GM12878 (cell line): ENCODE measurements around the gene FAM222A. TPM values are rescaled to one million over a fixed set of nuclear protein-coding genes. Genes with fewer than 3 reads are reported as not detected.

Experiments used
- ATAC-seq: fragments of 200-7000 bp; cut with Tn5 transposase; 3 replicates; pipeline ENCODE4 v1.9.1; 2020; ENCODE audit warnings: mild to moderate bottlenecking, moderate library complexity
- BruUV-seq: library from RNA; stranded (reverse); fragments of 400-500 nt; replicated peaks from 2 replicates; lab custom pipeline; 2021; lab: Mats Ljungman, UMichigan
- CTCF ChIA-PET: fragments of 300-600 bp; sonication (Branson Sonifier 250); formaldehyde crosslinking; extraction: SDS; loops from one replicate; lab custom pipeline; 2021; ENCODE audit warnings: inconsistent platforms; lab: Yijun Ruan, JAX
- POLR2A ChIA-PET: fragments of 350-600 bp; formaldehyde crosslinking; extraction: SDS; loops from one replicate; lab custom pipeline; 2021; ENCODE audit warnings: inconsistent platforms; lab: Charles Lee
- RAD21 ChIA-PET: fragments of 300-600 bp; sonication (Branson Sonifier 250); formaldehyde crosslinking; loops from one replicate; lab custom pipeline; 2023; ENCODE audit warnings: antibody characterized with exemption; ENCODE audit not compliant: unreplicated experiment; lab: Charles Lee
- SMC1A ChIA-PET: fragments of 300-600 bp; sonication (Branson Sonifier 250); formaldehyde crosslinking; loops from one replicate; lab custom pipeline; 2023; ENCODE audit not compliant: unreplicated experiment, uncharacterized antibody; lab: Charles Lee
- DNase-seq: peaks from one replicate; pipeline ENCODE4 v3.0.0-alpha.2; 2011; ENCODE audit warnings: low read depth, low spot score
- FAIRE-seq: peaks from 3 replicates; lab custom pipeline; 2011; peaks lifted over from hg19 to GRCh38; lab: Jason Lieb, UNC
- H2AFZ ChIP-seq: 2 replicates; pipeline ENCODE4 v1.6.0; 2011; ENCODE audit warnings: low read depth, low read length, control low read depth; ENCODE audit not compliant: control insufficient read depth
- H3K27ac ChIP-seq: 2 replicates; pipeline ENCODE4 v1.5.1; 2011; ENCODE audit warnings: control low read depth; ENCODE audit not compliant: control insufficient read depth, insufficient read depth
- H3K27me3 ChIP-seq, 2 experiments: replicated peaks in 1 of 2; 2 replicates each; pipeline versions ENCODE4 v1.6.0 to v1.6.1; 2011; ENCODE audit warnings: low read length in 1 of 2; ENCODE audit not compliant: control insufficient read depth in 2 of 2, insufficient read depth in 2 of 2
- H3K36me3 ChIP-seq, 2 experiments: 2 replicates each; pipeline ENCODE4 v1.5.1; 2011; ENCODE audit warnings: low read length in 1 of 2; ENCODE audit not compliant: control insufficient read depth in 2 of 2, insufficient read depth in 2 of 2
- H3K4me1 ChIP-seq: 2 replicates; pipeline ENCODE4 v1.6.1; 2011; ENCODE audit warnings: mild to moderate bottlenecking, low read length, moderate library complexity, mixed read lengths; ENCODE audit not compliant: control insufficient read depth, insufficient read depth
- H3K4me2 ChIP-seq: 2 replicates; pipeline ENCODE4 v1.6.0; 2011; ENCODE audit warnings: control low read depth; ENCODE audit not compliant: control insufficient read depth, insufficient read depth
- H3K4me3 ChIP-seq: fragments of 200-600 bp; sonication (generic); 2 replicates; pipeline ENCODE4 v1.5.1; 2016
- H3K79me2 ChIP-seq: 2 replicates; pipeline ENCODE4 v1.6.0; 2011; ENCODE audit warnings: low read length; ENCODE audit not compliant: control insufficient read depth, insufficient read depth
- H3K9ac ChIP-seq: 2 replicates; pipeline ENCODE4 v1.8.0; 2011; ENCODE audit warnings: low read length, control low read depth, mixed read lengths; ENCODE audit not compliant: control insufficient read depth, insufficient read depth
- H3K9me3 ChIP-seq: replicated peaks from 3 replicates; pipeline ENCODE4 v1.5.1; 2011; ENCODE audit warnings: mild to moderate bottlenecking, low read length; ENCODE audit not compliant: control insufficient read depth, insufficient read depth
- H4K20me1 ChIP-seq: 2 replicates; pipeline ENCODE4 v1.6.0; 2011; ENCODE audit not compliant: control insufficient read depth, insufficient read depth
- CHD4 ChIP-seq: fragments of 200-600 bp; sonication (generic); IDR thresholded peaks from 2 replicates; pipeline ENCODE4 v1.6.1; 2016; ENCODE audit warnings: mild to moderate bottlenecking
- MEF2A ChIP-seq: IDR thresholded peaks from 2 replicates; pipeline ENCODE4 v1.6.1; 2011; ENCODE audit warnings: low read depth, mild to moderate bottlenecking, low read length, moderate library complexity; ENCODE audit not compliant: insufficient read depth
- RAD21 ChIP-seq: IDR thresholded peaks from 2 replicates; pipeline ENCODE4 v1.6.1; 2011; ENCODE audit warnings: mild to moderate bottlenecking, low read depth, low read length, moderate library complexity; ENCODE audit not compliant: insufficient read depth
- WGBS: methylation state at CpG from one replicate; pipeline ENCODE4 v1.1.6; 2016; ENCODE audit warnings: low lambda C conversion rate; ENCODE audit not compliant: insufficient replicate concordance, insufficient coverage; ENCODE audit errors: missing lambda C conversion rate; 5-methylcytosine and 5-hydroxymethylcytosine counted together
- in situ Hi-C: fragments of 300-500 bp; cut with MboI; formaldehyde crosslinking; loops from 9 replicates; pipeline ENCODE4 v1.14.3; 2018; ENCODE audit warnings: mixed read lengths
- intact Hi-C: fragments of 100-400 bp; cut with micrococcal nuclease; formaldehyde crosslinking; loops from one replicate; pipeline ENCODE4 v1.14.2; 2022; ENCODE audit not compliant: unreplicated experiment
- polyA plus RNA-seq, 11 experiments: library from polyadenylated mRNA; depleted of rRNA in 4 of 11; unstranded in 6 of 11; stranded (reverse) in 5 of 11; fragments of >200 nt; fragmentation: Nextera tagmentation in 4 of 11; fragmentation: Illumina TruSeq in 1 of 11; extraction: Ambion mirVana in 4 of 11; extraction: Trizol in 1 of 11; gene quantifications; 1 replicate in 1 of 11; 2 replicates in 10 of 11; pipeline versions ENCODE4 v1.2.1 to v1.2.3, GENCODE V29; 2011 to 2016; ENCODE audit warnings: inconsistent platforms in 2 of 11, missing spikeins in 2 of 11, low read depth in 1 of 11
- total RNA-seq, 4 experiments: library from RNA; depleted of rRNA in 3 of 4; stranded (reverse); fragments of >200 nt in 3 of 4; fragmentation: Illumina TruSeq in 1 of 4; extraction: Trizol in 1 of 4; gene quantifications; 2 replicates each; pipeline versions ENCODE4 v1.2.1 to v1.2.3, GENCODE V29; 2013 to 2021
- TF ChIP-seq, protein P1 (sequence below), 3 experiments: IDR thresholded peaks in 2 of 3; conservative IDR thresholded peaks in 1 of 3; 2 replicates each; pipeline ENCODE4 v1.5.1; 2011; ENCODE audit warnings: low read depth in 3 of 3, low read length in 3 of 3, mild to moderate bottlenecking in 3 of 3, control low read depth in 2 of 3, moderate library complexity in 2 of 3, inconsistent platforms in 1 of 3, mixed read lengths in 1 of 3; ENCODE audit not compliant: control insufficient read depth in 2 of 3, insufficient read depth in 1 of 3; ENCODE audit errors: extremely low read depth in 1 of 3

FAM222A gene
- total and polyA plus RNA-seq, 10 of the 15 experiments (the other 5 are each of a cell fraction or from before 2014, with no cell fraction given), result 0.04 to 0.49 (median 0.14) TPM; not detected in 3

DNA sequence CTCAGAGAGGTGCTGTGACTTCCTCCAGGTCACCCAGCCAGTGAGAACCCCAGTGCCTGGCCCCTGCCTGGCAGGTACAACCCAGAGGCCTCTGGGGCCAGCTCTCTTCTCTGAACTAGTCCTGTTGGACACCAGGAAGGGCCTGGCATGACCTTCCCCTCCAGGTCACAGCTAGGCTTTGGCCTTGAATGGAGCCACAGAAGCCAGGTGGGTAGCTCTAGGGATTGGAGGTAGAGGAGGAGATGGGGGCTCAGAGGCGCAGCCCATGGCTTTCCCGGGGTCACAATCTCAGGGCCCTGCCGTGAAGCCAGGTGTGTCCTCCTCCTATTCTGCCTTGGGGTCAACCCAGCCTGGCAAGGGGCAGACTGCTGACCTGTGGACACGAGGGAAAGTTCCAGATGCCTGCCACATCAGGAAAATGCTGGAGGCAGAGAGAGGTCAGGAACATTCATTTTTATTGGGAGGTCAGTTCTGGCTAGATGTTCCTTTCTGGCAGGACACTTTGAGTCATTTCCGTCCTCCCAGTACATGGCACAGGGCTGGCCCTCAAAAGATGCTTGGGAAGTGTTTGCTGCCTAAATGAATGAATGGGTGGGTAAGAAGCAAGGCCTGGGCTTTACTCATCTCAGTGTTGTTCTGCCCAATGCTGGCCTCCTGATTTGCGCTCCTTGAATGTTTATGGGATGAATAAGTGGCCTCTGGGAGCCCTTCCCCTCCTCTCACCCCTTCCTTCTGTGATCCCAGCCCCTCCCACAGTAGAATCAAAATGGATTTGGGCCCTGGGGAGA, 25.4 kb downstream of the FAM222A start:
- ChIA-PET SMC1A (no interaction called here), POLR2A (no interaction called here), RAD21 (no interaction called here), CTCF (interaction anchor here (0.7 to 2.3 kb wide), 2 partner anchors 37 to 141 kb away, joined by 4 to 11 read pairs; no protein-coding TSS in a partner anchor)
- Histone ChIP-seq H3K9me3 (no peaks in the 10 kb centered on the region), H3K27me3 (no peaks in the 10 kb centered on the region; a peak in 3 of 4 replicates), H3K4me1 (no peaks in the 10 kb centered on the region), H3K79me2 (no peaks in the 10 kb centered on the region), H4K20me1 (no peaks in the 10 kb centered on the region), H3K27ac (no peak overlapping the region), H3K4me2 (no peak overlapping the region), H3K9ac (no peak overlapping the region), H2AFZ (no peak overlapping the region), H3K4me3 (no peak overlapping the region), H3K36me3 (no peaks in the 10 kb centered on the region)
- TF ChIP-seq CHD4, result no peak
- WGBS, result 16% methylated on average over 6 of the region's 6 CpGs
- BruUV-seq, result no TSS peak
- DNase-seq (no peak), FAIRE-seq (no peak), ATAC-seq (no peak)
- intact Hi-C loops, result no loop called here
- in situ Hi-C loops, result no loop called here

DNA sequence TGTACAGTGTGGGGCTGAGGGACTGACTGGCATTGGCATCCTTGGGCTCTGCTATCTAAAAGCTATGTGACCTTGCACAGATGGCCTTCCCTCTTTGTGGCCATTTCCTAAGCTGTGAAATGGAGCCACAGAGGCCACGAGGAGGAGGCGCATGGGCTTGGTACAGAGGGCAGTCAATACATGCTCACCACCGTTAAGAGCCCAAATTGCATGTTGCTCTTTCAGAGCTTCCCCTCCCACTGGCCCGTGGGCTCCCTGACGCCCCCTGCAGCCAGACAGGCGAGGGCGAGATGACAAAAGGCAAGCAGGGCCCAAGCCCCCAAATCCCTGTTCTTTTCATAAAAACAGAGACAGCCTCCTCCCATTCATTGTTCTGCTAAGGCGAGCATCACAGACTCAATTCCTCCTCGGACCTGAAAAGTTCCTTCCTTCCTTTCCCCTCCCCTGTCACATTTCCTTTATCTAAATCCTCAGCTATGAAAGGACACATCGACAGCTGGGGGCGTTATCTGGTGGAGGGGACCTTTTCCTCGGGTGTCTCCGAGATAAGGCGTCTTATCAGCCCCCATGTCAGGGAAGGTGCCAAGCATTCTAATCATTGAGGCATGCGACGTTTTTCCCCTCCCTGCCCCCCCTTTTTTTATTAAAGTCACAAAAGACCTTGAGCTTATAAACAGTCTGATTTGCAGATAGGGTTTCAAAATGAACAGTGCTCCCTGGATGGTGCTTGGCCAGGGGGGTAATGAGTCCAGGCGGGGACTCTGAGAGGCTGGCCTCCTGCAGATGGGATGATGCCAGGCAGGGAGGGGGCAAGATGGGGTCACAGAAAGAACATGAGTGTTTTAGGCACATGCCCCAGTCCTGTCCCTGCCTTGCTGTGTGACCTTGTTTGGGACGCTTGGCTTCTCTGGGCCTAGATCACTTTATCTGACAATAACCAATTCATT, 26.4 kb downstream of the FAM222A start:
- no peaks in the 10 kb centered on the region for H3K4me1 ChIP-seq
- ChIA-PET RAD21 (no interaction called here), CTCF (interaction anchor here (0.7 to 2.3 kb wide), 2 partner anchors 36 to 142 kb away, joined by 4 to 11 read pairs; no protein-coding TSS in a partner anchor), POLR2A (interaction anchor here (0.5 to 0.6 kb wide), 2 partner anchors 71 to 1870 kb away, joined by 3 to 8 read pairs; no protein-coding TSS in a partner anchor), SMC1A (no interaction called here)
- no peak for DNase-seq
- intact Hi-C loops, result no loop called here
- BruUV-seq, result no TSS peak
- H3K4me2 ChIP-seq, result no peak overlapping the region
- H4K20me1 ChIP-seq, result no peaks in the 10 kb centered on the region
- H3K27ac ChIP-seq, result no peak overlapping the region
- H3K36me3 ChIP-seq, result no peaks in the 10 kb centered on the region
- no peak overlapping the region for H3K4me3 ChIP-seq
- H3K79me2 ChIP-seq, result no peaks in the 10 kb centered on the region
- TF ChIP-seq RAD21 (0 out of 2 replicates have a peak, but pooled peaks have one; percentile 6), MEF2A (no peak)
- TF ChIP-seq, protein P1, sequence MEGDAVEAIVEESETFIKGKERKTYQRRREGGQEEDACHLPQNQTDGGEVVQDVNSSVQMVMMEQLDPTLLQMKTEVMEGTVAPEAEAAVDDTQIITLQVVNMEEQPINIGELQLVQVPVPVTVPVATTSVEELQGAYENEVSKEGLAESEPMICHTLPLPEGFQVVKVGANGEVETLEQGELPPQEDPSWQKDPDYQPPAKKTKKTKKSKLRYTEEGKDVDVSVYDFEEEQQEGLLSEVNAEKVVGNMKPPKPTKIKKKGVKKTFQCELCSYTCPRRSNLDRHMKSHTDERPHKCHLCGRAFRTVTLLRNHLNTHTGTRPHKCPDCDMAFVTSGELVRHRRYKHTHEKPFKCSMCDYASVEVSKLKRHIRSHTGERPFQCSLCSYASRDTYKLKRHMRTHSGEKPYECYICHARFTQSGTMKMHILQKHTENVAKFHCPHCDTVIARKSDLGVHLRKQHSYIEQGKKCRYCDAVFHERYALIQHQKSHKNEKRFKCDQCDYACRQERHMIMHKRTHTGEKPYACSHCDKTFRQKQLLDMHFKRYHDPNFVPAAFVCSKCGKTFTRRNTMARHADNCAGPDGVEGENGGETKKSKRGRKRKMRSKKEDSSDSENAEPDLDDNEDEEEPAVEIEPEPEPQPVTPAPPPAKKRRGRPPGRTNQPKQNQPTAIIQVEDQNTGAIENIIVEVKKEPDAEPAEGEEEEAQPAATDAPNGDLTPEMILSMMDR (IDR thresholded peaks at IDR 0.05 in 2 of 3, conservative IDR thresholded peaks at IDR 0.05 in 1 of 3; ENCODE audit: control insufficient read depth in 2 of 3, extremely low read depth in 1 of 3, insufficient read depth in 1 of 3, low read depth in 3 of 3, low read length in 3 of 3), result peak in 2 of 3 experiments; percentile 22 to 35; a peak in 3 of 6 replicates
- WGBS, result 15% methylated on average over 18 of the region's 18 CpGs
- FAIRE-seq, result no peak
- in situ Hi-C loops, result no loop called here
- H3K9me3 ChIP-seq, result no peaks in the 10 kb centered on the region
- H2AFZ ChIP-seq, result no peak overlapping the region
- no peaks in the 10 kb centered on the region; a peak in 3 of 4 replicates for H3K27me3 ChIP-seq
- ATAC-seq, result peak; percentile 34; the same call in 2 of the 3 replicates
- no peak overlapping the region for H3K9ac ChIP-seq
